ENCODE results near the gene MISP. TPM values are rescaled to one million over a fixed set of nuclear protein-coding genes. Genes with fewer than 3 reads are reported as not detected.

The MISP gene
- total and polyA plus RNA-seq, 9 of the 15 experiments (the other 6 are each of a cell fraction or from before 2014, with no cell fraction given) = 0.04 to 0.29 (median 0.05) TPM; not detected in 5

DNA sequence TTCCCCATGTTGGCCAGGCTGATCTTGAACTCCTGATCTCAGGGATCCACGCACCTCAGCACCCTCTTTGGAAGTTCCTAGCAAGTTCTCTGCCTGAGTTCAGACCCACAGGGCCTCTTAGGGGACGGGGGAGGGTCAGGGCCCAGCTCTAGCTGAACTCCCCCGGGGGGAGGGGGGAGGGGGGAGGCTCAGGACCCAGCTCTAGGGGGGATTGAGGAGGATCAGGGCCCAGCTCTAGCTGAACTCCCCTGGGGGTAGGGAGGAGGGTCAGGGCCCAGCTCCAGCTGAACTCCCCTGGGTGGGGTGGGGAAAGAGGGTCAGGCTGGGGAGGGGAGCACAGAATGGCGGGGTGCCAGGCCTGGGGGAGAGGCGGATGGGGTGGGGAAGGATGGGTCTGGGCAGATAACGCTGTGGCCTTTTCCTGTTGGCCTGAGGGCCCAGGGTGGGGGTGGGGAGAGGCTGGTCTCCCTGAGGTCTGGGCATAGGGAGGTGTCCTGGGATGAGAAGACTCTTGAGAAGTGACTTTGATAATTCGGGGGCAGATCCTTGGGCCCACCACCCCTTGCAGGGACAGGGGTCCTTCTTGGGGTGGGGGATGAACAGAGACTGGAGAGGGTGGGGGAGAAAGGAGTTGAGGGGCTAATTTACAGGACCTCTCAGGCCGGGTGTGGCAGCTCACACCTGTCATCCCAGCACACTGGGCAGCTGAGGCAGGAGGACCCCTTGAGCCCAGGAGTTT, 40.8 kb downstream of the MISP start (continued):
- TF ChIP-seq, protein P1, sequence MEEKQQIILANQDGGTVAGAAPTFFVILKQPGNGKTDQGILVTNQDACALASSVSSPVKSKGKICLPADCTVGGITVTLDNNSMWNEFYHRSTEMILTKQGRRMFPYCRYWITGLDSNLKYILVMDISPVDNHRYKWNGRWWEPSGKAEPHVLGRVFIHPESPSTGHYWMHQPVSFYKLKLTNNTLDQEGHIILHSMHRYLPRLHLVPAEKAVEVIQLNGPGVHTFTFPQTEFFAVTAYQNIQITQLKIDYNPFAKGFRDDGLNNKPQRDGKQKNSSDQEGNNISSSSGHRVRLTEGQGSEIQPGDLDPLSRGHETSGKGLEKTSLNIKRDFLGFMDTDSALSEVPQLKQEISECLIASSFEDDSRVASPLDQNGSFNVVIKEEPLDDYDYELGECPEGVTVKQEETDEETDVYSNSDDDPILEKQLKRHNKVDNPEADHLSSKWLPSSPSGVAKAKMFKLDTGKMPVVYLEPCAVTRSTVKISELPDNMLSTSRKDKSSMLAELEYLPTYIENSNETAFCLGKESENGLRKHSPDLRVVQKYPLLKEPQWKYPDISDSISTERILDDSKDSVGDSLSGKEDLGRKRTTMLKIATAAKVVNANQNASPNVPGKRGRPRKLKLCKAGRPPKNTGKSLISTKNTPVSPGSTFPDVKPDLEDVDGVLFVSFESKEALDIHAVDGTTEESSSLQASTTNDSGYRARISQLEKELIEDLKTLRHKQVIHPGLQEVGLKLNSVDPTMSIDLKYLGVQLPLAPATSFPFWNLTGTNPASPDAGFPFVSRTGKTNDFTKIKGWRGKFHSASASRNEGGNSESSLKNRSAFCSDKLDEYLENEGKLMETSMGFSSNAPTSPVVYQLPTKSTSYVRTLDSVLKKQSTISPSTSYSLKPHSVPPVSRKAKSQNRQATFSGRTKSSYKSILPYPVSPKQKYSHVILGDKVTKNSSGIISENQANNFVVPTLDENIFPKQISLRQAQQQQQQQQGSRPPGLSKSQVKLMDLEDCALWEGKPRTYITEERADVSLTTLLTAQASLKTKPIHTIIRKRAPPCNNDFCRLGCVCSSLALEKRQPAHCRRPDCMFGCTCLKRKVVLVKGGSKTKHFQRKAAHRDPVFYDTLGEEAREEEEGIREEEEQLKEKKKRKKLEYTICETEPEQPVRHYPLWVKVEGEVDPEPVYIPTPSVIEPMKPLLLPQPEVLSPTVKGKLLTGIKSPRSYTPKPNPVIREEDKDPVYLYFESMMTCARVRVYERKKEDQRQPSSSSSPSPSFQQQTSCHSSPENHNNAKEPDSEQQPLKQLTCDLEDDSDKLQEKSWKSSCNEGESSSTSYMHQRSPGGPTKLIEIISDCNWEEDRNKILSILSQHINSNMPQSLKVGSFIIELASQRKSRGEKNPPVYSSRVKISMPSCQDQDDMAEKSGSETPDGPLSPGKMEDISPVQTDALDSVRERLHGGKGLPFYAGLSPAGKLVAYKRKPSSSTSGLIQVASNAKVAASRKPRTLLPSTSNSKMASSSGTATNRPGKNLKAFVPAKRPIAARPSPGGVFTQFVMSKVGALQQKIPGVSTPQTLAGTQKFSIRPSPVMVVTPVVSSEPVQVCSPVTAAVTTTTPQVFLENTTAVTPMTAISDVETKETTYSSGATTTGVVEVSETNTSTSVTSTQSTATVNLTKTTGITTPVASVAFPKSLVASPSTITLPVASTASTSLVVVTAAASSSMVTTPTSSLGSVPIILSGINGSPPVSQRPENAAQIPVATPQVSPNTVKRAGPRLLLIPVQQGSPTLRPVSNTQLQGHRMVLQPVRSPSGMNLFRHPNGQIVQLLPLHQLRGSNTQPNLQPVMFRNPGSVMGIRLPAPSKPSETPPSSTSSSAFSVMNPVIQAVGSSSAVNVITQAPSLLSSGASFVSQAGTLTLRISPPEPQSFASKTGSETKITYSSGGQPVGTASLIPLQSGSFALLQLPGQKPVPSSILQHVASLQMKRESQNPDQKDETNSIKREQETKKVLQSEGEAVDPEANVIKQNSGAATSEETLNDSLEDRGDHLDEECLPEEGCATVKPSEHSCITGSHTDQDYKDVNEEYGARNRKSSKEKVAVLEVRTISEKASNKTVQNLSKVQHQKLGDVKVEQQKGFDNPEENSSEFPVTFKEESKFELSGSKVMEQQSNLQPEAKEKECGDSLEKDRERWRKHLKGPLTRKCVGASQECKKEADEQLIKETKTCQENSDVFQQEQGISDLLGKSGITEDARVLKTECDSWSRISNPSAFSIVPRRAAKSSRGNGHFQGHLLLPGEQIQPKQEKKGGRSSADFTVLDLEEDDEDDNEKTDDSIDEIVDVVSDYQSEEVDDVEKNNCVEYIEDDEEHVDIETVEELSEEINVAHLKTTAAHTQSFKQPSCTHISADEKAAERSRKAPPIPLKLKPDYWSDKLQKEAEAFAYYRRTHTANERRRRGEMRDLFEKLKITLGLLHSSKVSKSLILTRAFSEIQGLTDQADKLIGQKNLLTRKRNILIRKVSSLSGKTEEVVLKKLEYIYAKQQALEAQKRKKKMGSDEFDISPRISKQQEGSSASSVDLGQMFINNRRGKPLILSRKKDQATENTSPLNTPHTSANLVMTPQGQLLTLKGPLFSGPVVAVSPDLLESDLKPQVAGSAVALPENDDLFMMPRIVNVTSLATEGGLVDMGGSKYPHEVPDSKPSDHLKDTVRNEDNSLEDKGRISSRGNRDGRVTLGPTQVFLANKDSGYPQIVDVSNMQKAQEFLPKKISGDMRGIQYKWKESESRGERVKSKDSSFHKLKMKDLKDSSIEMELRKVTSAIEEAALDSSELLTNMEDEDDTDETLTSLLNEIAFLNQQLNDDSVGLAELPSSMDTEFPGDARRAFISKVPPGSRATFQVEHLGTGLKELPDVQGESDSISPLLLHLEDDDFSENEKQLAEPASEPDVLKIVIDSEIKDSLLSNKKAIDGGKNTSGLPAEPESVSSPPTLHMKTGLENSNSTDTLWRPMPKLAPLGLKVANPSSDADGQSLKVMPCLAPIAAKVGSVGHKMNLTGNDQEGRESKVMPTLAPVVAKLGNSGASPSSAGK (IDR thresholded peaks at IDR 0.05) = no peak
- TF ChIP-seq ZNF445 (CRISPR knock-in tag; IDR thresholded peaks at IDR 0.05; ENCODE audit: low read depth) = no peak
- no peak for TF ChIP-seq TGIF2 (CRISPR knock-in tag; IDR thresholded peaks at IDR 0.05)
- no peak for TF ChIP-seq SLC30A9 (CRISPR knock-in tag; IDR thresholded peaks at IDR 0.05)
- TF ChIP-seq, protein P2, sequence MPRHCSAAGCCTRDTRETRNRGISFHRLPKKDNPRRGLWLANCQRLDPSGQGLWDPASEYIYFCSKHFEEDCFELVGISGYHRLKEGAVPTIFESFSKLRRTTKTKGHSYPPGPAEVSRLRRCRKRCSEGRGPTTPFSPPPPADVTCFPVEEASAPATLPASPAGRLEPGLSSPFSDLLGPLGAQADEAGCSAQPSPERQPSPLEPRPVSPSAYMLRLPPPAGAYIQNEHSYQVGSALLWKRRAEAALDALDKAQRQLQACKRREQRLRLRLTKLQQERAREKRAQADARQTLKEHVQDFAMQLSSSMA (CRISPR knock-in tag; IDR thresholded peaks at IDR 0.05) = no peak
- peak; percentile 51 for TF ChIP-seq SMARCE1 (IDR thresholded peaks at IDR 0.05)
- no peak for TF ChIP-seq FOXA3 (CRISPR knock-in tag; conservative IDR thresholded peaks at IDR 0.05 in 1 of 2, IDR thresholded peaks at IDR 0.05 in 1 of 2)
- 0 out of 4 replicates have a peak, but pooled peaks of 1 of the 2 experiments have one; percentile 41 for TF ChIP-seq SIN3A (IDR thresholded peaks at IDR 0.05; ENCODE audit: borderline replicate concordance in 2 of 2, control insufficient read depth in 1 of 2, low read depth in 2 of 2, low read length in 2 of 2)
- no peak for TF ChIP-seq ZC3H4 (CRISPR knock-in tag; IDR thresholded peaks at IDR 0.05; ENCODE audit: borderline replicate concordance)
- no peak; the same call in 1 of the 2 replicates for TF ChIP-seq HLTF (IDR thresholded peaks at IDR 0.05)
- TF ChIP-seq, protein P3, sequence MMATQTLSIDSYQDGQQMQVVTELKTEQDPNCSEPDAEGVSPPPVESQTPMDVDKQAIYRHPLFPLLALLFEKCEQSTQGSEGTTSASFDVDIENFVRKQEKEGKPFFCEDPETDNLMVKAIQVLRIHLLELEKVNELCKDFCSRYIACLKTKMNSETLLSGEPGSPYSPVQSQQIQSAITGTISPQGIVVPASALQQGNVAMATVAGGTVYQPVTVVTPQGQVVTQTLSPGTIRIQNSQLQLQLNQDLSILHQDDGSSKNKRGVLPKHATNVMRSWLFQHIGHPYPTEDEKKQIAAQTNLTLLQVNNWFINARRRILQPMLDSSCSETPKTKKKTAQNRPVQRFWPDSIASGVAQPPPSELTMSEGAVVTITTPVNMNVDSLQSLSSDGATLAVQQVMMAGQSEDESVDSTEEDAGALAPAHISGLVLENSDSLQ (IDR thresholded peaks at IDR 0.05) = no peak
- peak; percentile 4; the same call in 1 of the 2 replicates for TF ChIP-seq NFE2 (IDR thresholded peaks at IDR 0.05; ENCODE audit: low read depth)
- no peak for TF ChIP-seq PCBP1 (IDR thresholded peaks at IDR 0.05; ENCODE audit: low read depth, low read length, poor library complexity, severe bottlenecking)
- peak; percentile 61; the same call in 1 of the 2 replicates for TF ChIP-seq ZNF584 (CRISPR knock-in tag; IDR thresholded peaks at IDR 0.05; ENCODE audit: low read depth)
